ENCODE data around the gene AEN. TPM values are rescaled to one million over a fixed set of nuclear protein-coding genes. Genes with fewer than 3 reads are reported as not detected.

AEN gene
- total RNA-seq, 1 experiment from 2014 or later = 67.6 TPM

- ChIA-PET CTCF (interaction anchor here (0.5 kb wide), 1 partner anchor 71 kb away, joined by 3 read pairs; no protein-coding TSS in a partner anchor), POLR2A (no interaction called here)
- intact Hi-C loops (cut with micrococcal nuclease) = no loop called here
- H3K4me1 Mint-ChIP-seq (ENCODE audit: insufficient read depth, unreplicated experiment) = no peaks in the 10 kb centered on the region
- H3K27ac Mint-ChIP-seq (ENCODE audit: low read depth, unreplicated experiment) = no peak overlapping the region
- TF ChIP-seq CTCF (IDR thresholded peaks at IDR 0.05; ENCODE audit: unreplicated experiment) = no peak
- no peak overlapping the region for H3K4me3 Mint-ChIP-seq (ENCODE audit: unreplicated experiment)
- no peaks in the 10 kb centered on the region for H3K36me3 Mint-ChIP-seq (ENCODE audit: insufficient read depth, unreplicated experiment)
- DNase-seq (ENCODE audit: unreplicated experiment) = no peak
- BruUV-seq (replicated peaks) = no TSS peak
- peaks cover 11% of the 10 kb centered on the region for H3K27me3 Mint-ChIP-seq (ENCODE audit: insufficient read depth, unreplicated experiment)
- no peaks in the 10 kb centered on the region for H3K9me3 Mint-ChIP-seq (ENCODE audit: unreplicated experiment)
Observed at GRCh38 chr15:88579322-88579721, 41.8 kb upstream of the AEN start.

- intact Hi-C loops (cut with micrococcal nuclease) = no loop called here
- no peak for DNase-seq (ENCODE audit: unreplicated experiment)
- CTCF ChIA-PET = interaction anchor here (0.7 kb wide), 1 partner anchor 245 kb away, joined by 3 read pairs; no protein-coding TSS in a partner anchor
- Mint-ChIP-seq H3K4me1 (ENCODE audit: insufficient read depth, unreplicated experiment) (no peaks in the 10 kb centered on the region), H3K36me3 (ENCODE audit: insufficient read depth, unreplicated experiment) (no peaks in the 10 kb centered on the region), H3K27me3 (ENCODE audit: insufficient read depth, unreplicated experiment) (peaks cover 6% of the 10 kb centered on the region), H3K4me3 (ENCODE audit: unreplicated experiment) (no peak overlapping the region), H3K9me3 (ENCODE audit: unreplicated experiment) (no peaks in the 10 kb centered on the region), H3K27ac (ENCODE audit: low read depth, unreplicated experiment) (no peak overlapping the region)
- no TSS peak for BruUV-seq (replicated peaks)
- no peak for TF ChIP-seq CTCF (IDR thresholded peaks at IDR 0.05; ENCODE audit: unreplicated experiment)
- POLR2A ChIA-PET = interaction anchor here (0.7 kb wide), 1 partner anchor 13 kb away, joined by 3 read pairs; no protein-coding TSS in a partner anchor
Observed at GRCh38 chr15:88580532-88580931, 40.6 kb upstream of the AEN start.

GRCh38 chr15:88586401-88587162 is 34.6 kb upstream of the AEN start:
- peaks cover 13% of the 10 kb centered on the region for H3K27me3 Mint-ChIP-seq (ENCODE audit: insufficient read depth, unreplicated experiment)
- no peak for DNase-seq (ENCODE audit: unreplicated experiment)
- BruUV-seq (replicated peaks) = no TSS peak
- ChIA-PET CTCF (interaction anchor here (0.5 to 1.3 kb wide), 3 partner anchors 28 to 591 kb away, joined by 3 to 4 read pairs (median 3); no protein-coding TSS in a partner anchor), POLR2A (interaction anchor here (1.0 kb wide), 1 partner anchor 52 kb away, joined by 3 read pairs; the partner anchor contains the start of gene ISG20)
- no peak for TF ChIP-seq CTCF (IDR thresholded peaks at IDR 0.05; ENCODE audit: unreplicated experiment)
- H3K36me3 Mint-ChIP-seq (ENCODE audit: insufficient read depth, unreplicated experiment) = no peaks in the 10 kb centered on the region
- no peak overlapping the region for H3K4me3 Mint-ChIP-seq (ENCODE audit: unreplicated experiment)
- H3K27ac Mint-ChIP-seq (ENCODE audit: low read depth, unreplicated experiment) = no peak overlapping the region
- intact Hi-C loops (cut with micrococcal nuclease) = no loop called here
- no peaks in the 10 kb centered on the region for H3K9me3 Mint-ChIP-seq (ENCODE audit: unreplicated experiment)
- no peaks in the 10 kb centered on the region for H3K4me1 Mint-ChIP-seq (ENCODE audit: insufficient read depth, unreplicated experiment)

- intact Hi-C loops (cut with micrococcal nuclease) = no loop called here
- Mint-ChIP-seq H3K36me3 (ENCODE audit: insufficient read depth, unreplicated experiment) (no peaks in the 10 kb centered on the region), H3K27ac (ENCODE audit: low read depth, unreplicated experiment) (no peak overlapping the region), H3K4me1 (ENCODE audit: insufficient read depth, unreplicated experiment) (no peaks in the 10 kb centered on the region), H3K9me3 (ENCODE audit: unreplicated experiment) (no peaks in the 10 kb centered on the region), H3K4me3 (ENCODE audit: unreplicated experiment) (no peak overlapping the region), H3K27me3 (ENCODE audit: insufficient read depth, unreplicated experiment) (peaks cover 5% of the 10 kb centered on the region)
- no peak for DNase-seq (ENCODE audit: unreplicated experiment)
- POLR2A ChIA-PET = no interaction called here
- no peak for TF ChIP-seq CTCF (IDR thresholded peaks at IDR 0.05; ENCODE audit: unreplicated experiment)
- CTCF ChIA-PET = no interaction called here
- BruUV-seq (replicated peaks) = no TSS peak
Observed at GRCh38 chr15:88590759-88591158, 30.4 kb upstream of the AEN start.
